Activated CD4-positive, CD25-positive, alpha-beta regulatory T cell (primary cell): ENCODE results near the gene ICOSLG.
"Not testable (repeated sequence)": the region's sequence is repeated elsewhere in the genome, so short reads cannot be mapped to it uniquely, and the experiment has no call there.

Experiments
- DNase-seq, 4 experiments: peaks; one replicate each; lab custom pipeline; 2025; lab: John Stamatoyannopoulos, UW

Gene ICOSLG

DNA sequence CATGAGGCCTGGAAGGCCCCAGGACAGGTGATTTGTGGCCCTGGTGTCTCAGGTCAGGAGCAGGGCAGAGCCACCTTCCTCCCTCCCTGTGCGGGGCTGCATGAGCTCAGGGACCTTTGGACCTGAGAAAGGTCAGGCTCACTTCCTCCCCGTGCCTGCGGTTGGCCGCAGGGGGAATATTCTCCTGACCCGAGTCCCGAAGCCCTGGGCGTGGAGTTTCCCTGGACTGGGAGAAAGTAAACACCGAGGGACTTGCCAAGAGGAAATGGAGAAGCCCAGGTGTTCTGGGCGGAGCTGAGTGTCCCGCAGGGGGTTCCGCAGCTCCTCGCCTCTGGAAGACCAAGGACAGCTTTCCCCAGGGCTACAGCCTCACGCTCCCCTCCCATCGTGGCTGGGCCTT is 64.6 kb downstream of the ICOSLG start:
- DNase-seq: not testable (repeated sequence)

DNA sequence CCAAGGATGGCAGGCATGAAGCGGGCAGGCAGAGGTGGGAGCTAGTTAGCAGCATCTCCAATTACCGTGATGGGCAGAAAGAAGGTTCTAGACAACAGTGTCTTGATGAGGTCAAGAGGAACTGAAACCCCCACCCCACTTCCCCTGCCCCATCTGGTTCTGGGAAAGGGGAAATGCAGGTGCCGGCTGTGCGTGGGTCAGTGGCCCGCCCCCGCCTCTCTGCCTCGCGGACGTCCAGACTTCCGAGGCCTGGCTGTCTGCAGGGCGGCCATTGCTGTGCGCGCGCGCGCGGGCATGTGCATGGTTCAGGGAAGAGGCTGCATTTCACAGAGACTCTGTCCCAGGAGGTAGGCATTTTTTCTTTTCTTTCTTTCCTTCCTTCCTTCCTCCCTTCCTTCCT is 65.6 kb downstream of the ICOSLG start:
- not testable (repeated sequence) for DNase-seq
